Activated CD4-positive, alpha-beta T cell treated with anti-CD3 and anti-CD28 coated beads for 1 hour (primary cell): ENCODE measurements around the gene PLP2.

ENCODE experiments used
- DNase-seq: peaks from one replicate; pipeline ENCODE4 v3.0.0-alpha.2; 2020

PLP2 gene

GRCh38 chrX:49187526-49187925, 15.8 kb downstream of the PLP2 start:
- DNase-seq = no peak

- DNase-seq = no peak
Measured at GRCh38 chrX:49188468-49189076, 16.9 kb downstream of the PLP2 start.

- DNase-seq = no peak
Measured at GRCh38 chrX:49189606-49190005, 17.9 kb downstream of the PLP2 start.

- peak; percentile 74 for DNase-seq
Measured at GRCh38 chrX:49190821-49191573, 19.3 kb downstream of the PLP2 start.

GRCh38 chrX:49191574-49192011, 19.9 kb downstream of the PLP2 start:
- no peak for DNase-seq

GRCh38 chrX:49192722-49193328, 21.1 kb downstream of the PLP2 start:
- no peak for DNase-seq

GRCh38 chrX:49193542-49193964, 21.9 kb downstream of the PLP2 start:
- DNase-seq = no peak

GRCh38 chrX:49197543-49198087, 25.9 kb downstream of the PLP2 start:
- no peak for DNase-seq

- no peak for DNase-seq
Measured at GRCh38 chrX:49198540-49199314, 27.0 kb downstream of the PLP2 start.

- no peak for DNase-seq
Measured at GRCh38 chrX:49199315-49199595, 27.6 kb downstream of the PLP2 start.

GRCh38 chrX:49199906-49200771, 28.4 kb downstream of the PLP2 start, which contains the start of gene SYP:
SYP (minus strand) TSS chrX:49200193; CDS start chrX:49200186, 7 bp downstream.
- DNase-seq = peak; percentile 84

- no peak for DNase-seq
Measured at GRCh38 chrX:49202022-49202421, 30.3 kb downstream of the PLP2 start.

GRCh38 chrX:49203536-49203935, 31.8 kb downstream of the PLP2 start:
- DNase-seq = no peak

- DNase-seq = no peak
Measured at GRCh38 chrX:49204017-49204416, 32.3 kb downstream of the PLP2 start.

- no peak for DNase-seq
Measured at GRCh38 chrX:49204709-49205108, 33.0 kb downstream of the PLP2 start.

GRCh38 chrX:49205443-49205842, 33.7 kb downstream of the PLP2 start:
- DNase-seq = no peak

- DNase-seq = no peak
Measured at GRCh38 chrX:49206543-49206942, 34.8 kb downstream of the PLP2 start.

- DNase-seq = no peak
Measured at GRCh38 chrX:49208399-49208798, 36.7 kb downstream of the PLP2 start.

GRCh38 chrX:49209434-49210251, 37.9 kb downstream of the PLP2 start:
- no peak for DNase-seq

- no peak for DNase-seq
Measured at GRCh38 chrX:49210406-49210805, 38.7 kb downstream of the PLP2 start.

GRCh38 chrX:49211074-49211473, 39.4 kb downstream of the PLP2 start:
- no peak for DNase-seq
